HEK293 (cell line): ENCODE measurements around the gene DDX51.

Source experiments
- BCL11A ChIP-seq: fragments of 450-650 bp; formaldehyde crosslinking; IDR thresholded peaks from 2 replicates; pipeline ENCODE4 v1.5.1; 2016; ENCODE audit warnings: low read depth, missing biosample characterization, missing genetic modification characterization
- HOXA7 ChIP-seq: sonication (generic); formaldehyde crosslinking; IDR thresholded peaks from 2 replicates; pipeline ENCODE4 v1.8.1; 2022; ENCODE audit warnings: missing genetic modification reagents, borderline replicate concordance
- KLF1 ChIP-seq: fragments of 450-650 bp; formaldehyde crosslinking; IDR thresholded peaks from 2 replicates; pipeline ENCODE4 v1.5.1; 2016; ENCODE audit warnings: missing biosample characterization, missing genetic modification characterization
- KLF8 ChIP-seq: fragments of 450-650 bp; formaldehyde crosslinking; IDR thresholded peaks from 2 replicates; pipeline ENCODE4 v1.5.1; 2016; ENCODE audit warnings: missing biosample characterization, missing genetic modification characterization
- MEIS1 ChIP-seq: sonication (generic); formaldehyde crosslinking; IDR thresholded peaks from 2 replicates; pipeline ENCODE4 v1.8.1; 2022; ENCODE audit warnings: missing genetic modification reagents, mild to moderate bottlenecking, borderline replicate concordance
- MZF1 ChIP-seq: fragments of 450-650 bp; formaldehyde crosslinking; IDR thresholded peaks from 2 replicates; pipeline ENCODE4 v1.5.1; 2017; ENCODE audit warnings: missing biosample characterization, missing genetic modification characterization, borderline replicate concordance
- OVOL3 ChIP-seq: fragments of 450-650 bp; formaldehyde crosslinking; IDR thresholded peaks from 2 replicates; pipeline ENCODE4 v1.5.1; 2016; ENCODE audit warnings: missing biosample characterization, missing genetic modification characterization
- PRDM1 ChIP-seq: fragments of 450-650 bp; formaldehyde crosslinking; IDR thresholded peaks from 2 replicates; pipeline ENCODE4; 2016; ENCODE audit warnings: missing biosample characterization, missing genetic modification characterization
- ZBTB17 ChIP-seq: fragments of 450-650 bp; formaldehyde crosslinking; IDR thresholded peaks from 2 replicates; pipeline ENCODE4 v1.5.1; 2016; ENCODE audit warnings: missing biosample characterization, missing genetic modification characterization
- ZBTB20 ChIP-seq: fragments of 450-650 bp; formaldehyde crosslinking; IDR thresholded peaks from 2 replicates; pipeline ENCODE4 v1.5.1; 2016; ENCODE audit warnings: missing biosample characterization, missing genetic modification characterization
- ZEB2 ChIP-seq: fragments of 450-650 bp; formaldehyde crosslinking; IDR thresholded peaks from 2 replicates; pipeline ENCODE4 v1.5.1; 2016; ENCODE audit warnings: missing biosample characterization, missing genetic modification characterization
- ZFHX2 ChIP-seq: fragments of 450-650 bp; formaldehyde crosslinking; conservative IDR thresholded peaks from 2 replicates; pipeline ENCODE4 v1.5.1; 2016; ENCODE audit warnings: missing biosample characterization, missing genetic modification characterization
- ZNF133 ChIP-seq: fragments of 450-650 bp; formaldehyde crosslinking; IDR thresholded peaks from 2 replicates; pipeline ENCODE4 v1.5.1; 2016; ENCODE audit warnings: missing biosample characterization, missing genetic modification characterization
- ZNF155 ChIP-seq: fragments of 450-650 bp; formaldehyde crosslinking; IDR thresholded peaks from 2 replicates; pipeline ENCODE4 v1.5.1; 2016; ENCODE audit warnings: missing biosample characterization, missing genetic modification characterization
- ZNF157 ChIP-seq: fragments of 450-650 bp; formaldehyde crosslinking; IDR thresholded peaks from 2 replicates; pipeline ENCODE4 v1.5.1; 2016; ENCODE audit warnings: missing biosample characterization, missing genetic modification characterization
- ZNF169 ChIP-seq: fragments of 450-650 bp; formaldehyde crosslinking; IDR thresholded peaks from 2 replicates; pipeline ENCODE4 v1.5.1; 2016; ENCODE audit warnings: missing biosample characterization, missing genetic modification characterization
- ZNF223 ChIP-seq: fragments of 450-650 bp; formaldehyde crosslinking; IDR thresholded peaks from 2 replicates; pipeline ENCODE4 v1.5.1; 2016; ENCODE audit warnings: missing biosample characterization, missing genetic modification characterization
- ZNF26 ChIP-seq: fragments of 450-650 bp; formaldehyde crosslinking; IDR thresholded peaks from 2 replicates; pipeline ENCODE4 v1.5.1; 2016; ENCODE audit warnings: missing biosample characterization, missing genetic modification characterization
- ZNF350 ChIP-seq: fragments of 450-650 bp; formaldehyde crosslinking; IDR thresholded peaks from 2 replicates; pipeline ENCODE4 v1.5.0; 2017; ENCODE audit warnings: missing biosample characterization, mild to moderate bottlenecking, missing genetic modification characterization
- ZNF366 ChIP-seq: fragments of 450-650 bp; formaldehyde crosslinking; conservative IDR thresholded peaks from 2 replicates; pipeline ENCODE4 v1.5.1; 2016; ENCODE audit warnings: missing biosample characterization, missing genetic modification characterization
- ZNF37A ChIP-seq: fragments of 450-650 bp; IDR thresholded peaks from 2 replicates; pipeline ENCODE4 v1.5.1; 2018; ENCODE audit warnings: missing biosample characterization, missing genetic modification characterization
- ZNF501 ChIP-seq: fragments of 450-650 bp; formaldehyde crosslinking; IDR thresholded peaks from 2 replicates; pipeline ENCODE4 v1.5.1; 2016; ENCODE audit warnings: missing biosample characterization, missing genetic modification characterization
- ZNF530 ChIP-seq: fragments of 450-650 bp; formaldehyde crosslinking; IDR thresholded peaks from 2 replicates; pipeline ENCODE4 v1.5.1; 2016; ENCODE audit warnings: low read depth, missing biosample characterization, missing genetic modification characterization
- ZNF561 ChIP-seq: fragments of 450-650 bp; IDR thresholded peaks from 2 replicates; pipeline ENCODE4 v1.5.1; 2018; ENCODE audit warnings: missing biosample characterization, missing genetic modification characterization, borderline replicate concordance
- ZNF623 ChIP-seq: fragments of 450-650 bp; formaldehyde crosslinking; IDR thresholded peaks from 2 replicates; pipeline ENCODE4 v1.5.1; 2016; ENCODE audit warnings: missing biosample characterization, missing genetic modification characterization
- ZNF629 ChIP-seq: fragments of 450-650 bp; formaldehyde crosslinking; IDR thresholded peaks from 2 replicates; pipeline ENCODE4 v1.5.1; 2017; ENCODE audit warnings: missing biosample characterization, missing genetic modification characterization
- ZNF645 ChIP-seq: fragments of 450-650 bp; formaldehyde crosslinking; IDR thresholded peaks from 2 replicates; pipeline ENCODE4; 2016; ENCODE audit warnings: missing biosample characterization, missing genetic modification characterization
- ZNF664 ChIP-seq: fragments of 450-650 bp; formaldehyde crosslinking; IDR thresholded peaks from 2 replicates; pipeline ENCODE4 v1.5.1; 2016; ENCODE audit warnings: missing biosample characterization, missing genetic modification characterization
- ZNF677 ChIP-seq: fragments of 450-650 bp; IDR thresholded peaks from 2 replicates; pipeline ENCODE4 v1.5.0; 2018; ENCODE audit warnings: missing biosample characterization, mild to moderate bottlenecking, missing genetic modification characterization, moderate library complexity
- ZNF692 ChIP-seq: fragments of 450-650 bp; formaldehyde crosslinking; IDR thresholded peaks from 2 replicates; pipeline ENCODE4 v1.5.1; 2016; ENCODE audit warnings: missing biosample characterization, missing genetic modification characterization
- ZNF768 ChIP-seq: fragments of 450-650 bp; formaldehyde crosslinking; IDR thresholded peaks from 2 replicates; pipeline ENCODE4 v1.5.1; 2018; ENCODE audit warnings: missing biosample characterization, mild to moderate bottlenecking, missing genetic modification characterization
- ZNF776 ChIP-seq: fragments of 450-650 bp; formaldehyde crosslinking; IDR thresholded peaks from 2 replicates; pipeline ENCODE4 v1.5.0; 2017; ENCODE audit warnings: missing biosample characterization, missing genetic modification characterization, borderline replicate concordance
- ZNF785 ChIP-seq: fragments of 450-650 bp; formaldehyde crosslinking; IDR thresholded peaks from 2 replicates; pipeline ENCODE4 v1.5.1; 2016; ENCODE audit warnings: missing biosample characterization, missing genetic modification characterization
- TF ChIP-seq, protein P1 (sequence below): fragments of 450-650 bp; formaldehyde crosslinking; IDR thresholded peaks from 2 replicates; pipeline ENCODE4 v1.5.1; 2016; ENCODE audit warnings: missing biosample characterization, missing genetic modification characterization
- TF ChIP-seq, protein P2 (sequence below): fragments of 450-650 bp; formaldehyde crosslinking; IDR thresholded peaks from 2 replicates; pipeline ENCODE4 v1.5.1; 2017; ENCODE audit warnings: missing biosample characterization, missing genetic modification characterization

Gene DDX51

DNA sequence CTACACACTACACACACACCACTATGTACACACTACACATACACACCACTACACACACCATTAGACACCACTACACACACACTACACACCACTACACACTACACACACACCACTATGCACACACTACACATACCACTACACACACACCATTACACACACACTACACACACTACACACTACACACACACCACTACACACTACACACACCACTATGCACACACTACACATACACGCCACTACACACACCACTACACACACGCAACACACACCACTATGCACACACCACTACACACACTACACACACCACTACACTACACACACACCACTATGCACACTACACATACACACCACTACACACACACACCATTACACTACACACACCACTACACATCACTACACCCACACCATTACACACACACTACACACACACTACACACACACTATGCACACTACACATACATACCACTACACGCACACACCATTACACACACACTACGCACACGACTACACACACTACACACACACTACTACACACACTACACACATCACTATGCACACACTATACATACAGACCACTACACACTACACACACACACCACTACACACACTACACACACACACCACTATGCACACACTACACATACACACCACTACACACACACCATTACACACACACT lies 13.8 kb upstream of the DDX51 start (continued):
- TF ChIP-seq ZNF501 (tag by site-specific recombination) (no peak), ZNF623 (tag by site-specific recombination) (no peak), ZNF768 (tag by site-specific recombination) (no peak), ZNF350 (tag by site-specific recombination) (no peak), ZNF530 (tag by site-specific recombination) (no peak), ZBTB17 (no peak), ZEB2 (tag by site-specific recombination) (no peak), ZNF561 (no peak), ZNF157 (tag by site-specific recombination) (no peak), ZNF776 (tag by site-specific recombination) (peak; percentile 88; the same call in 1 of the 2 replicates), ZNF677 (no peak), ZNF133 (tag by site-specific recombination) (peak; percentile 4; the same call in 1 of the 2 replicates), ZNF223 (tag by site-specific recombination) (no peak), MZF1 (no peak), ZNF366 (tag by site-specific recombination) (no peak), KLF1 (tag by site-specific recombination) (peak; percentile 13), ZBTB20 (tag by site-specific recombination) (no peak; the same call in 1 of the 2 replicates), ZNF37A (tag by site-specific recombination) (no peak), ZNF664 (tag by site-specific recombination) (no peak), KLF8 (tag by site-specific recombination) (no peak), ZNF26 (no peak), OVOL3 (peak; percentile 41; the same call in 1 of the 2 replicates), HOXA7 (CRISPR knock-in tag) (no peak), ZNF629 (no peak), ZNF169 (tag by site-specific recombination) (0 out of 2 replicates have a peak, but pooled peaks have one; percentile 35), ZNF155 (no peak), BCL11A (tag by site-specific recombination) (no peak), PRDM1 (no peak), ZNF645 (tag by site-specific recombination) (no peak), MEIS1 (CRISPR knock-in tag) (no peak), ZNF692 (tag by site-specific recombination) (no peak), ZFHX2 (tag by site-specific recombination) (no peak), ZNF785 (peak; percentile 62)
- TF ChIP-seq, protein P1, sequence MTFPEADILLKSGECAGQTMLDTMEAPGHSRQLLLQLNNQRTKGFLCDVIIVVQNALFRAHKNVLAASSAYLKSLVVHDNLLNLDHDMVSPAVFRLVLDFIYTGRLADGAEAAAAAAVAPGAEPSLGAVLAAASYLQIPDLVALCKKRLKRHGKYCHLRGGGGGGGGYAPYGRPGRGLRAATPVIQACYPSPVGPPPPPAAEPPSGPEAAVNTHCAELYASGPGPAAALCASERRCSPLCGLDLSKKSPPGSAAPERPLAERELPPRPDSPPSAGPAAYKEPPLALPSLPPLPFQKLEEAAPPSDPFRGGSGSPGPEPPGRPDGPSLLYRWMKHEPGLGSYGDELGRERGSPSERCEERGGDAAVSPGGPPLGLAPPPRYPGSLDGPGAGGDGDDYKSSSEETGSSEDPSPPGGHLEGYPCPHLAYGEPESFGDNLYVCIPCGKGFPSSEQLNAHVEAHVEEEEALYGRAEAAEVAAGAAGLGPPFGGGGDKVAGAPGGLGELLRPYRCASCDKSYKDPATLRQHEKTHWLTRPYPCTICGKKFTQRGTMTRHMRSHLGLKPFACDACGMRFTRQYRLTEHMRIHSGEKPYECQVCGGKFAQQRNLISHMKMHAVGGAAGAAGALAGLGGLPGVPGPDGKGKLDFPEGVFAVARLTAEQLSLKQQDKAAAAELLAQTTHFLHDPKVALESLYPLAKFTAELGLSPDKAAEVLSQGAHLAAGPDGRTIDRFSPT (tag by site-specific recombination) = no peak
- TF ChIP-seq, protein P2, sequence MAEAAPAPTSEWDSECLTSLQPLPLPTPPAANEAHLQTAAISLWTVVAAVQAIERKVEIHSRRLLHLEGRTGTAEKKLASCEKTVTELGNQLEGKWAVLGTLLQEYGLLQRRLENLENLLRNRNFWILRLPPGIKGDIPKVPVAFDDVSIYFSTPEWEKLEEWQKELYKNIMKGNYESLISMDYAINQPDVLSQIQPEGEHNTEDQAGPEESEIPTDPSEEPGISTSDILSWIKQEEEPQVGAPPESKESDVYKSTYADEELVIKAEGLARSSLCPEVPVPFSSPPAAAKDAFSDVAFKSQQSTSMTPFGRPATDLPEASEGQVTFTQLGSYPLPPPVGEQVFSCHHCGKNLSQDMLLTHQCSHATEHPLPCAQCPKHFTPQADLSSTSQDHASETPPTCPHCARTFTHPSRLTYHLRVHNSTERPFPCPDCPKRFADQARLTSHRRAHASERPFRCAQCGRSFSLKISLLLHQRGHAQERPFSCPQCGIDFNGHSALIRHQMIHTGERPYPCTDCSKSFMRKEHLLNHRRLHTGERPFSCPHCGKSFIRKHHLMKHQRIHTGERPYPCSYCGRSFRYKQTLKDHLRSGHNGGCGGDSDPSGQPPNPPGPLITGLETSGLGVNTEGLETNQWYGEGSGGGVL = peak; percentile 22; the same call in 1 of the 2 replicates
